Measurements from ENCODE around the gene SOCS1. TPM values are rescaled to one million over a fixed set of nuclear protein-coding genes. Genes with fewer than 3 reads are reported as not detected.

The SOCS1 gene
- total RNA-seq, 2 experiments from 2014 or later, result 71.3 to 71.4 TPM

DNA sequence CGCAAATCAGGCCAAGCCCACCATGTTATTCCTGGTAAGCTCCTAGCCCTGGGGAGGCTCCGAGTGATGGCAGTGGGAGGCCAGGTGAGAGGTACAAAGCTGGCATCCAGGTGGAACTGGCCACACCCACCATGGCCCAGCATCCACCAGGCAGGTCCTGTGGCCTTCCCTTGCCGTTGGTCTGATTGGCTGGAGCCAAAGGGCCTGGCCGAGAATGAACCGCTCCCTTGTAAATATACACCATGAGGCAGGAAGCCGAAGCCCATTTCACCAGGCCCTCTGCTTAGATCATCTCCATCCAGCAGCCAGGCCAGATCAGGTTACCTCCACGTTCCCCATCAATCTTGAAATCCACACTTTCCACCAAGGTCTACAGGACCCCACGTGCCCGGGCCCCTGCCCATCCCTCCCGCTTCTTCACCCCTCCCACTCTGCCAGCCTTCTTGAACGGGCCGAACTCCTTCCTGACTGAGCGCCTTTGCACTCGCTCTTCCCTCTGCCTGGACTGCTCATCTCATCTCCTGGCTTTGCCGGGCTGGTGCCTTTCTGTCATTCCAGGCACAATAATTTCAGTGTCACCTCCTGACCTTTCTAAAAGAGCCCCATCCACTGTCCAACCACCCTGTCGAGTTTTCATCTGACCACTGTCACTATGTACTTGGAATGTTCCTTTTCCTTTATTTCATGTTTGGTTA lies 5.8 kb downstream of the SOCS1 start:
- intact Hi-C loops (cut with DNase I, micrococcal nuclease), result loop anchor here (10.0 kb wide), 3 partner anchors 45 to 665 kb away; partner anchors contain the start of gene GSPT1 (in 1 of the 2)
- TF ChIP-seq, protein P1, sequence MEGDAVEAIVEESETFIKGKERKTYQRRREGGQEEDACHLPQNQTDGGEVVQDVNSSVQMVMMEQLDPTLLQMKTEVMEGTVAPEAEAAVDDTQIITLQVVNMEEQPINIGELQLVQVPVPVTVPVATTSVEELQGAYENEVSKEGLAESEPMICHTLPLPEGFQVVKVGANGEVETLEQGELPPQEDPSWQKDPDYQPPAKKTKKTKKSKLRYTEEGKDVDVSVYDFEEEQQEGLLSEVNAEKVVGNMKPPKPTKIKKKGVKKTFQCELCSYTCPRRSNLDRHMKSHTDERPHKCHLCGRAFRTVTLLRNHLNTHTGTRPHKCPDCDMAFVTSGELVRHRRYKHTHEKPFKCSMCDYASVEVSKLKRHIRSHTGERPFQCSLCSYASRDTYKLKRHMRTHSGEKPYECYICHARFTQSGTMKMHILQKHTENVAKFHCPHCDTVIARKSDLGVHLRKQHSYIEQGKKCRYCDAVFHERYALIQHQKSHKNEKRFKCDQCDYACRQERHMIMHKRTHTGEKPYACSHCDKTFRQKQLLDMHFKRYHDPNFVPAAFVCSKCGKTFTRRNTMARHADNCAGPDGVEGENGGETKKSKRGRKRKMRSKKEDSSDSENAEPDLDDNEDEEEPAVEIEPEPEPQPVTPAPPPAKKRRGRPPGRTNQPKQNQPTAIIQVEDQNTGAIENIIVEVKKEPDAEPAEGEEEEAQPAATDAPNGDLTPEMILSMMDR (IDR thresholded peaks at IDR 0.05), result no peak
- no peak for ATAC-seq (ENCODE audit: poor library complexity)
- Mint-ChIP-seq H3K9me3 (no peaks in the 10 kb centered on the region), H3K36me3 (ENCODE audit: low read depth) (peaks cover 22% of the 10 kb centered on the region), H3K27ac (peak overlapping the region; percentile 84), H3K4me1 (ENCODE audit: low read depth) (peaks cover 32% of the 10 kb centered on the region), H3K27me3 (no peaks in the 10 kb centered on the region), H3K4me3 (peak overlapping the region; percentile 14)
- POLR2A ChIA-PET, result no interaction called here
- Histone ChIP-seq H3K27me3 (ENCODE audit: control insufficient read depth in 1 of 2, insufficient read depth in 2 of 2, low read length in 2 of 2) (no peaks in the 10 kb centered on the region), H3K36me3 (ENCODE audit: insufficient read depth, low read length) (peaks cover 7% of the 10 kb centered on the region), H3K9me3 (ENCODE audit: control insufficient read depth in 1 of 2, insufficient read depth in 1 of 2, low read length in 2 of 2) (no peaks in the 10 kb centered on the region), H3K4me3 (ENCODE audit: low read length) (no peak overlapping the region), H3K27ac (ENCODE audit: low read depth in 1 of 2, low read length in 2 of 2) (no peak overlapping the region), H3K4me1 (ENCODE audit: insufficient read depth, low read length) (peaks cover 38% of the 10 kb centered on the region)
- CTCF ChIA-PET, result no interaction called here
- DNase-seq, result no peak

DNA sequence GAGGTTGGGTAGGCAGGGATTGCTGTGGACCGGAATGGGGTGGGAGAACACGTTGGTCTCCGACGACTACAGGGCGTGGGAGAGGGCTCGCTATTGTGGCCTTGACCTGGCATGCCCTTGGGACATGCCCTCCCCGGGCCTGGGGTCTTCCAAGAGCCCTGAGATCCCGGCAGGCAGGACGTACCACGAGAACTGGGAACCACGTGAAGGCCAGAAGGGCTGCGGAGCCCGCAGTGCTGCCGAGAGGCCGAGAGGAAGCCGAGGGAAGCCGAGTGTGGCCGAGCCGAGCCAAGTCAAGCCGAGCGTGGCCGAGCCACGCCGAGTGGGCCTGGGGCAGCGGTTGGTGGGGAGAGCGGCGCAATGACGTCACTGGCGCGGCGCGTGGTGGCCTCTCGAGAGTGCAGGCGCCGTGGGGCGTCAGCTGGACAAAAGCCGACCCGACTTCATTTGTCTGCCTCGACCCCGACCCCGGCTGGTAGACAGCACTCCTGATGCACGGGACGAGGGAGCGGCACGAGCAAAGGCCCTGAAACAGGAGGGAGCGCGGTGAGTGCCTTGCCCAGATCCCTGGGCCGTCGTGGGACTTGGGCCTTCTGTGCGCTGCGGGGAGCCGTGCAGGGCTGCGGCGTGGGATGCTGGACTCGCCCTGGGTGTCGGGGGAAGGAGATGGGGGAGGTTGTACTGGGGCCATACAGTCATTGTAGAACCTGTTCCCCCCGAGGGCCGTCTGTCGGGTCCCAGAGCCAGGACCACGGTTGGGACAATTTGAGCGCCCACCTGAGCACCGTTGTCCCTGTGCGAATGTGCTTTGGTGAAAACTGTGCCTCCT lies 6.6 kb downstream of the SOCS1 start:
- Mint-ChIP-seq H3K4me3 (peak overlapping the region; percentile 15), H3K9me3 (no peaks in the 10 kb centered on the region), H3K27ac (peak overlapping the region; percentile 30), H3K36me3 (ENCODE audit: low read depth) (peaks cover 22% of the 10 kb centered on the region), H3K27me3 (no peaks in the 10 kb centered on the region), H3K4me1 (ENCODE audit: low read depth) (peaks cover 32% of the 10 kb centered on the region)
- intact Hi-C loops (cut with DNase I, micrococcal nuclease), result loop anchor here (10.0 kb wide), 3 partner anchors 45 to 665 kb away; partner anchors contain the start of gene GSPT1 (in 1 of the 2)
- H3K4me1 ChIP-seq (ENCODE audit: insufficient read depth, low read length), result peaks cover 33% of the 10 kb centered on the region
- H3K27me3 ChIP-seq (ENCODE audit: control insufficient read depth in 1 of 2, insufficient read depth in 2 of 2, low read length in 2 of 2), result no peaks in the 10 kb centered on the region
- peaks cover 7% of the 10 kb centered on the region for H3K36me3 ChIP-seq (ENCODE audit: insufficient read depth, low read length)
- TF ChIP-seq, protein P1 (IDR thresholded peaks at IDR 0.05), result no peak
- no peak overlapping the region for H3K27ac ChIP-seq (ENCODE audit: low read depth in 1 of 2, low read length in 2 of 2)
- POLR2A ChIA-PET, result no interaction called here
- CTCF ChIA-PET, result no interaction called here
- H3K9me3 ChIP-seq (ENCODE audit: control insufficient read depth in 1 of 2, insufficient read depth in 1 of 2, low read length in 2 of 2), result no peaks in the 10 kb centered on the region
- no peak overlapping the region for H3K4me3 ChIP-seq (ENCODE audit: low read length)
- no peak for ATAC-seq (ENCODE audit: poor library complexity)
- DNase-seq, result peak in 1 of 14 experiments; percentile 32

DNA sequence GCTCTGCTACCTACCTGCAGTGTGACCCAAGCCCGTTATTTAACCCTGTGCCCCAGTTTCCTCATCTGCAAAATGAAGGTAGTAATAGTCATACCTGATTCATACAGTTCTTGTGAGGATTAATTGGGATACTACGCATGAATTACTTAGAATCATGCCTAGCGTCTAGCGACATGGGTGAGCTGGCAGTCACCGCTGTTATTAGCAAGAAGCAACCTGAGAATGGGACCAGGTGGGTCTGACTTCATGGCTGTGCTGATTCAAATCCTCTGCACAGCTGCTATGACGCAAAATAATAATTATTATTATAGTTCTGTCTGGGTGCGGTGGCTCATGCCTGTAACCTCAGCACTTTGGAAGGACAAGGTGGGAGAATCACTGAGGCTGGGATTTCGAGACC lies 7.9 kb downstream of the SOCS1 start:
- peaks cover 7% of the 10 kb centered on the region for H3K36me3 ChIP-seq (ENCODE audit: insufficient read depth, low read length)
- no peaks in the 10 kb centered on the region for H3K9me3 ChIP-seq (ENCODE audit: control insufficient read depth in 1 of 2, insufficient read depth in 1 of 2, low read length in 2 of 2)
- CTCF ChIA-PET, result no interaction called here
- H3K27ac ChIP-seq (ENCODE audit: low read depth in 1 of 2, low read length in 2 of 2), result no peak overlapping the region
- H3K4me3 ChIP-seq (ENCODE audit: low read length), result no peak overlapping the region
- Mint-ChIP-seq H3K9me3 (no peaks in the 10 kb centered on the region), H3K4me3 (no peak overlapping the region), H3K27me3 (no peaks in the 10 kb centered on the region), H3K36me3 (ENCODE audit: low read depth) (peaks cover 12% of the 10 kb centered on the region), H3K27ac (no peak overlapping the region), H3K4me1 (ENCODE audit: low read depth) (peaks cover 23% of the 10 kb centered on the region)
- DNase-seq (no peak), ATAC-seq (ENCODE audit: poor library complexity) (no peak)
- no peaks in the 10 kb centered on the region for H3K27me3 ChIP-seq (ENCODE audit: control insufficient read depth in 1 of 2, insufficient read depth in 2 of 2, low read length in 2 of 2)
- POLR2A ChIA-PET, result interaction anchor here (1.1 to 3.0 kb wide), 2 partner anchors 8 to 225 kb away, joined by 3 to 17 read pairs; partner anchors contain the start of gene SOCS1
- TF ChIP-seq, protein P1 (IDR thresholded peaks at IDR 0.05), result no peak
- H3K4me1 ChIP-seq (ENCODE audit: insufficient read depth, low read length), result peaks cover 20% of the 10 kb centered on the region
- intact Hi-C loops (cut with DNase I, micrococcal nuclease), result no loop called here

Data from CD4-positive, alpha-beta T cell (primary cell).